ENCODE data around the gene AGPS. TPM values are rescaled to one million over a fixed set of nuclear protein-coding genes. Genes with fewer than 3 reads are reported as not detected.

AGPS gene
- total RNA-seq, 3 donors from 2014 or later = 28.2 to 30.6 (median 28.5) TPM

GRCh38 chr2:177585234-177585863 is 192.8 kb downstream of the AGPS start:
- Histone ChIP-seq H3K27me3 (no peaks in the 10 kb centered on the region), H3K27ac (peak overlapping the region; percentile 41 to 75), H3K9me3 (no peaks in the 10 kb centered on the region), H3K36me3 (no peaks in the 10 kb centered on the region), H3K4me3 (peak overlapping the region in 1 of 3 donors; percentile 24), H3K4me1 (peaks cover 0 to 5% of the 10 kb centered on the region in 2 donors)
- intact Hi-C loops (cut with DNase I; ENCODE audit: low total_unique reads) = no loop called here
- TF ChIP-seq CTCF (IDR thresholded peaks at IDR 0.05) (no peak), POLR2AphosphoS5 (IDR thresholded peaks at IDR 0.05) (no peak), POLR2A (IDR thresholded peaks at IDR 0.05) (no peak)
- DNase-seq (ENCODE audit: low spot score in 2 of 2) = peak in 1 of 2 donors; percentile 73

- intact Hi-C loops (cut with DNase I; ENCODE audit: low total_unique reads) = no loop called here
- Histone ChIP-seq H3K4me3 (no peak overlapping the region), H3K27me3 (no peaks in the 10 kb centered on the region), H3K4me1 (peaks cover 0 to 5% of the 10 kb centered on the region in 2 donors), H3K27ac (peak overlapping the region; percentile 39 to 75), H3K9me3 (no peaks in the 10 kb centered on the region), H3K36me3 (no peaks in the 10 kb centered on the region)
- TF ChIP-seq POLR2A (IDR thresholded peaks at IDR 0.05) = no peak
- no peak for TF ChIP-seq CTCF (IDR thresholded peaks at IDR 0.05)
- TF ChIP-seq POLR2AphosphoS5 (IDR thresholded peaks at IDR 0.05) = no peak
- no peak for DNase-seq (ENCODE audit: low spot score in 2 of 2)
Measured at GRCh38 chr2:177586154-177586553, 193.6 kb downstream of the AGPS start.

GRCh38 chr2:177587371-177587770 is 194.8 kb downstream of the AGPS start:
- H3K4me1 ChIP-seq = peaks cover 0 to 5% of the 10 kb centered on the region in 2 donors
- DNase-seq (ENCODE audit: low spot score in 2 of 2) = no peak
- TF ChIP-seq CTCF (IDR thresholded peaks at IDR 0.05) (no peak), POLR2AphosphoS5 (IDR thresholded peaks at IDR 0.05) (no peak), POLR2A (IDR thresholded peaks at IDR 0.05) (no peak)
- no peaks in the 10 kb centered on the region for H3K36me3 ChIP-seq
- intact Hi-C loops (cut with DNase I; ENCODE audit: low total_unique reads) = no loop called here
- no peaks in the 10 kb centered on the region for H3K9me3 ChIP-seq
- H3K27ac ChIP-seq = no peak overlapping the region
- H3K27me3 ChIP-seq = no peaks in the 10 kb centered on the region
- no peak overlapping the region for H3K4me3 ChIP-seq

GRCh38 chr2:177588671-177589070 is 196.1 kb downstream of the AGPS start:
- intact Hi-C loops (cut with DNase I; ENCODE audit: low total_unique reads) = no loop called here
- Histone ChIP-seq H3K27ac (no peak overlapping the region), H3K27me3 (no peaks in the 10 kb centered on the region), H3K4me1 (peaks cover 0 to 5% of the 10 kb centered on the region in 2 donors), H3K9me3 (no peaks in the 10 kb centered on the region), H3K4me3 (no peak overlapping the region), H3K36me3 (no peaks in the 10 kb centered on the region)
- TF ChIP-seq POLR2A (IDR thresholded peaks at IDR 0.05) (no peak), POLR2AphosphoS5 (IDR thresholded peaks at IDR 0.05) (no peak), CTCF (IDR thresholded peaks at IDR 0.05) (no peak)
- no peak for DNase-seq (ENCODE audit: low spot score in 2 of 2)

- Histone ChIP-seq H3K4me1 (peaks cover 0 to 5% of the 10 kb centered on the region in 2 donors), H3K27me3 (no peaks in the 10 kb centered on the region), H3K4me3 (no peak overlapping the region), H3K36me3 (no peaks in the 10 kb centered on the region), H3K27ac (no peak overlapping the region), H3K9me3 (no peaks in the 10 kb centered on the region)
- DNase-seq (ENCODE audit: low spot score in 2 of 2) = no peak
- intact Hi-C loops (cut with DNase I; ENCODE audit: low total_unique reads) = no loop called here
- TF ChIP-seq CTCF (IDR thresholded peaks at IDR 0.05) = no peak
- TF ChIP-seq POLR2A (IDR thresholded peaks at IDR 0.05) = no peak
- TF ChIP-seq POLR2AphosphoS5 (IDR thresholded peaks at IDR 0.05) = no peak
Measured at GRCh38 chr2:177589186-177589585, 196.6 kb downstream of the AGPS start.
